Left kidney (tissue), 2 donors: ENCODE measurements around the gene ATAD3B. TPM values are rescaled to one million over a fixed set of nuclear protein-coding genes. Genes with fewer than 3 reads are reported as not detected.
A peak's percentile ranks its signal among the peaks of the same experiment; 100 is the strongest.
"Not testable (repeated sequence)": the region's sequence is repeated elsewhere in the genome, so short reads cannot be mapped to it uniquely, and the experiment has no call there.

Source experiments
- DNase-seq: peaks from one replicate; pipeline ENCODE4 v3.0.0-alpha.2; 2013
- polyA plus RNA-seq: library from polyadenylated mRNA; unstranded; fragments of 120-200 nt; gene quantifications from one replicate; pipeline ENCODE4 v1.2.1, GENCODE V29; 2013; ENCODE audit not compliant: insufficient read length

ATAD3B gene
- polyA plus RNA-seq, 1 donor: 19.5 TPM

GRCh38 chr1:1449099-1449739 is 22.3 kb upstream of the ATAD3B start, which contains the start of gene ATAD3C:
TSS of gene ATAD3C (plus strand) at chr1:1449689. CDS start at chr1:1450684, 995 bp downstream.
- DNase-seq: no peak

GRCh38 chr1:1450616-1451015 is 20.9 kb upstream of the ATAD3B start:
- DNase-seq: not testable (repeated sequence)

GRCh38 chr1:1451696-1452364 is 19.7 kb upstream of the ATAD3B start:
- no peak for DNase-seq

- DNase-seq: not testable (repeated sequence)
Measured at GRCh38 chr1:1452365-1452739, 19.2 kb upstream of the ATAD3B start.

- DNase-seq: no peak
Measured at GRCh38 chr1:1452882-1453281, 18.7 kb upstream of the ATAD3B start.

- DNase-seq: not testable (repeated sequence)
Measured at GRCh38 chr1:1454286-1455056, 17.1 kb upstream of the ATAD3B start.

- DNase-seq: no peak
Measured at GRCh38 chr1:1455366-1455884, 16.1 kb upstream of the ATAD3B start.

- not testable (repeated sequence) for DNase-seq
Measured at GRCh38 chr1:1455934-1456333, 15.6 kb upstream of the ATAD3B start.

GRCh38 chr1:1456683-1457255 is 14.8 kb upstream of the ATAD3B start:
- DNase-seq: not testable (repeated sequence)

GRCh38 chr1:1459156-1459555 is 12.4 kb upstream of the ATAD3B start:
- DNase-seq: not testable (repeated sequence)

- not testable (repeated sequence) for DNase-seq
Measured at GRCh38 chr1:1459711-1460110, 11.9 kb upstream of the ATAD3B start.

- DNase-seq: no peak
Measured at GRCh38 chr1:1460540-1461130, 10.9 kb upstream of the ATAD3B start.

GRCh38 chr1:1461721-1462317 is 9.7 kb upstream of the ATAD3B start:
- no peak for DNase-seq

- no peak for DNase-seq
Measured at GRCh38 chr1:1462318-1462966, 9.1 kb upstream of the ATAD3B start.

- no peak for DNase-seq
Measured at GRCh38 chr1:1463312-1463711, 8.3 kb upstream of the ATAD3B start.

GRCh38 chr1:1468196-1468985 is 3.2 kb upstream of the ATAD3B start:
- not testable (repeated sequence) for DNase-seq

- DNase-seq: peak; percentile 3
Measured at GRCh38 chr1:1470626-1471388, 758 bp upstream of the ATAD3B start.

GRCh38 chr1:1472053-1472876 is 700 bp downstream of the ATAD3B start:
- DNase-seq: not testable (repeated sequence)
